NCI-H82 (cell line): ENCODE data around the gene TXN.
A peak's percentile ranks its signal among the peaks of the same experiment; 100 is the strongest.

ENCODE experiments used
- DNase-seq: peaks from one replicate; lab custom pipeline; 2025; lab: John Stamatoyannopoulos, UW

The TXN gene

DNA sequence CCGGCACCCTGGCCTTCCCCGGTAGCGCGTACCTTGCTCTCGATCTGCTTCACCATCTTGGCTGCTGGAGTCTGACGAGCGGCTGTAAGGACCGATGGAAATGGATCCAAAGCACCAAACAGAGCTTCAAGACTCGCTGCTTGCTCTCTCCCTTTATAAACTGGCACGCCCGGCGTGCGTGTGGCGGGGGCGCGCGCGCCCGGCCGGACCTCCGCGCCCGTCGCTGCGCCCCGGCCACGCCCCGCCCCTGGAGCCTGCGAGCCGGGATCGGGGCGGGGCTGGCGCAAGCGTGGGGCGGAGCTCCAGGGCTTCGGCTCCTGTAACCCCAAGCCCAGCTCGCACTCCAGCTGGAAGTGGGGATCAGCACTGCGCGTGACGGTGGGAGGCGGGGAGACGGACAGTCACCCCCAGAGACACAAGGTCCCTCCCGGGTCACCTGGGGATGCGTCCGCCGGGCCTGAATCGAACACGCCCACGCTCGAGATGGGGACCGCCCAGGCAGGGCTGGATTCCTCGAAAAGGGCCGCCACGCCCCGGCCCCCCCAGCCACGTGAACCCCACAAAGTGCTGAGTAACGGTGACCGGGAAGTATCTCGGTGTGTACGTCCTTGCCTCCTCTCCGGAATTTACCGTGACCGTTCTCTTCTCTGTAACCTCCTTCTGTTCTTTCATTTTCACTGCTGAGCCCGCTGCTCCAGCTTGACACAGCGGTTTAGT is at the start of gene TXN:
Gene TXN, minus strand, starts transcription at position 128 of the 717 bp plus-strand sequence. Its CDS starts 72 bp downstream, at position 56.
- DNase-seq = peak; percentile 82

DNA sequence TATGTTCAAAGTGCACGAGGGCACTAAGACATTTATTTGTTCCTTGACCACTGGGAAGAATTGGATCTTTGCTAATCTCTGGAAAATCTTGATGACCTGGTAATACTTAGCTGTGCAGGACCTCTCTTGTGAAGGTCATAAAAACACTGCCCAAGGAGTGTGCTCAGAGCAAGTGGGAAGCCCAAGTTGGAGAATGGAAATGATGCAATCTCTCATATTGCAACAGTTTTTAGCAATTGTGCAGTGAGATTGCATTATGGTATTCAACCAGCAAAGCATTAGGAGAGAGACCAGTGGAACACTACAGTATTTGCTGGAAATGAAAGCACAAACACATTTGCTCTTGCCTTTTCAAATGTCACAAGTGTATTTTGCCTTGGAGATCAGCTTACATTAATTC is 46.8 kb upstream of the TXN start:
- DNase-seq = no peak

DNA sequence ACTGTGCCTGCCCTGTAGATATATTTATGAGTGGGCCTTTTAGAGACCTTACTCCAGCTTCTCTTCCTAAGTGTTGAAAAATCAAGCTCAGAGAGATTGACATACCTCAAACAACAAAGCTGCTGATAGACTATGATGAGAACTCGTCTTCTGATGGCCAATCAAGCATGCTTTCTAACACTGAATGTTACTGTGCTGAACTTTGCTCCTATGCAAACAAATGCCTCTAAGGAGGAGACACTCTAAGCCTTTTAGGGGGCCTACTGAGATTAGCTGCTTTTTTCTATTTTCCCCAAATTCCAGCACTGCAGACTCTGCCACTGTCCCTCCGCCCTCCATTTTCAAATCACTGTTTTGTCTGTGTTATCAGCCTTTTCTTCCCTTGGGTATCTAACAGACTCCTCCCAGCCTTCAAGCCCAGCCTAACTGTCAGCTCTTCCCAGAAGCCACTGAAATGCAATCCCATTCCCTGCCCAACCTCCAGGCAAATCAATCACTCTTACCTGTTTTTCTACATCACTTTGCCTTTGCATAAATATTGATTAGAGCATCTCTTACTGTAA is 41.8 kb upstream of the TXN start:
- DNase-seq = no peak

DNA sequence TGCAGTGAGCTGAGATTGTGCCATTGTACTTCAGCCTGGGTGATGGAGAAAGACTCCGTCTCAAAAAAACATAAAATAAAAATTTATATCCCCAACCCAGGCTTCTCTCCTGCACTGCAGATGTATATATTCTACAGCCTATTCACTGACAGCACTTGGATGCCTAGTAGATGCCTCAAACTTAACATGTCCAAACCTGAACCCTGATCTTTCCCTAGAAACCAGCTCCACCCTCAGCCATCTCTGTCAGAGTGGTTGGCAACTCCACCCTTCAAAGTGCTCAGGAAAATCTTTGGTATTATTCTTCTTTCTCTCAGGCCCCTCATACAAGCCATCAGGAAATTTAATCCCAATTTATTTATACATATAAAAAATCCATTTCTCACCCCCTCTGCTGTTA is 36.9 kb upstream of the TXN start:
- no peak for DNase-seq

DNA sequence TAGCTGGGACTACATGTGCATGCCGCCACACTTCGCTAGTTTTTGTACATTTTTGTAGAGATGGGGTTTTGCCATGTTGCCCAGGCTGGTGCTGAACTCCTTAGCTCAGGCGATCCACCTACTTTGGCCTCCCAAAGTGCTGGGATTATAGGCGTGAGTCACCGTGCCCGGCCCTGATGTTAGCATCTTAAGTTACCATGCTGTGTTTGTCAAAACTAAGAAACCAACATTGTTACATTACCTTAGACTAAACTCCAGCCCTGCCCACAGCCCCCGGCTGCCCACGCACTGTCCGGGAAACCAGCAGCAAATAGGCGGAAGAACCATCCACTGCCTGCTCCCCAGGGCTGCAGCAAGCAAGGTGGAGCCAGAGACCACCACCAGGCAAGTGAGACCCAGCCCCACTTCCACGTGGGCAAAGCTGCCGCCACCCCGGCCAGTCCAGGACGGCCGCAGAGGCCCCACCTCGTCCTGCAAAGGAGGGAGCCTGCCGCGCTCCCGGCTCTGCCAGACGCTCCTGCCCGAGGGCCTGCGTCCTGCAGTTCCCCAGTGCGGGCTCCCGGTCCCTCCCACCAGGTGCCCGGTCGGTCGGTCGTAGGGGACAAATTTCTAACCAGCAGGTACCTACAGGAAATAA is 35.7 kb upstream of the TXN start:
- no peak for DNase-seq

DNA sequence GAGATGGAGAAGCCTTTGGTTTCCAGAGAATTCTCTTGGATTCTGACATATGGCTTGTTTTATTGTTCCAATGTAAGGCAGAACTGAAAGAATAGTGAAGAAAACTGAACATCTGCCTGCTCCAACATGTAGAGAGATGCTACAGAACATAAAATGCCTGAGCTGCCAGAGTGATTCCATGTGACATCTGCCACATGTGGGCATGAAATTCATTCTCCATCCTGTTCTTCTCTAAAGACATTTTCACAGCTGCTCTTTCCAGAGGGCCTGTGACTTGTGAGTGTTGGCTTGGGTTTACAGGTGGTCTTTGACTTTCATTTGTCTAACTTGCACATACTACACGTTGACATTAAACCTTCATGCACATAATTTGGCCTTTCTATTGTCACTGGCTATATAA is 33.7 kb upstream of the TXN start:
- no peak for DNase-seq

DNA sequence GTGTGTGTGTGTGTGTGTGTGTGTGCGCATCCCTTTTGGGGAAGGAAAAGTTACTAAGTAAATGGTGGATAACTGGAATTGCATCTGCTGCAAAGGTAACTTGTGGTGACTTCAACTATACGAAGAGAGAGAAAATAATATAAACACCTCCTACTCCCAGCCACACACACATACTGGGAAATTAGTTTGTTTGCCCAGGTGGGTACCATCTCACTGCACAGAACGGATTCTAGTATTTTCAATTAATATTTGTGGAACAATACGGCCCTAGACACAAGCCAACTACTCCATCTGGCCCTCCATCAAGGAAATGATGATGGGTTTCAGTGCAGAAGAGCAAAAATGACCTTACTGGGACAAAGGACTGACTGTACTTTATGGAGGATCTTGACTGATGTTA is 32.2 kb upstream of the TXN start:
- DNase-seq = no peak

DNA sequence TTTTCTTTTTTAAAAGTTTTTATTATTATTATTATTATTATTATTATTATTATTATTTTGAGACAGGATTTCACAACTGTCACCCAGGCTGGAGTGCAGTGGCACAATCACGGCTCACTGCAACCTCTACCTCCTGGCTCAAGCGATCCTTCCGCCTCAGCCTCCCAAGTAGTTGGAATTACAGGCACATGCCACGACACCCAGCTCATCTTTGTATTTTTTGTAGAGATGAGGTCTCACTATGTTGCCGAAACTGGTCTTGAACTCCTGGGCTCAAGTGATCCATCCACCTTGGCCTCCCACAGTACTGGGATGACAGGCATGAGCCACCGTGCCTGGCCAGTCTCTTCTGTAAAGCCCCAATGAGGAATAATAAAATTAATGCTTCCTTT is 31.0 kb upstream of the TXN start:
- no peak for DNase-seq

DNA sequence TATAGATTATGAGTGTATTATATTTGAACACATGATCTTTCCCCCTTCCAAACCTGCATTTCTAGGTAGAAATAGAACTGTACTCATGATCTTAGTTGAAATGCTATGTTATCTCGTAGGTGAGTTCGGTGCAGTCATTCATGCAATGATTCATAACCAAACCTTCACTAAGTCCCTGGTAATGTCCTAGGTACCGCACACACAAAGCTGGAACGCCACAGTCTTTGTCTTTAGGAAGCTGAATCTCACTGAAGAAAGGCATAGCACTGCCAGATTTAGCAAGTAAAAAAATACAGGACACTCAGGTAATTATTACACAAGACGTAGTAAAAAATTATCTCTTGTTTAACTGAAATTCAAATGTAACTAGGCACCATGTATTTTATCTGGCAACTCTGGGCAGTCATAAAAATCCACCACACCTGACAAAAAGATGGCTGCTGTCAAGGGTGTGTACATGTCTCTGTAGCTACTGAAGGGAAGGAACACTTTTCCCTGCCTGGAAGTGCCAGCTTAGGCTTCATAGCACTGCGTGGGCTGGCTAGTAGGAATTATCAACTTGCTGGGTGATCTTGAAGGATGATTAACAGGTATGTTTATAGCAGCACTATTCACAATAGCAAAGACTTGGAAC is 28.0 kb upstream of the TXN start:
- DNase-seq = no peak

DNA sequence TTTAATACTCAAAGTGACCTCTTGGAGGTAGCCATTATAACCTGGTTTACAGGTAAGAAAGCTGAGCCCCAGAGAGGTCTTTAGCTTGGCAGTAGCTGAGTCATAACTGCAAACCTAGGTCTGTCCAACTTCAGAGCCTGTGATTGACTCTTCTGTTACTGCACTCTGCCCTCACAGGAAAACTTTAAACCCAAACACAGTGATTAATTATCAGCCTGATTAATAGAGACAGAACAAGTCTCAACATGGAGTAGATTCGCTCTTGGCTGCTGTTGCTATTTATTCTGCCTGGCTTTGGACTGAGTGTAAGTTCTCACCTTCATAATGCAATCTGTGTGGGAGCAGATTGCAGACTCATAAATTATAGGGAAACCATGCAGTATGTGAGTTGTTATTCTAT is 27.4 kb upstream of the TXN start:
- no peak for DNase-seq

DNA sequence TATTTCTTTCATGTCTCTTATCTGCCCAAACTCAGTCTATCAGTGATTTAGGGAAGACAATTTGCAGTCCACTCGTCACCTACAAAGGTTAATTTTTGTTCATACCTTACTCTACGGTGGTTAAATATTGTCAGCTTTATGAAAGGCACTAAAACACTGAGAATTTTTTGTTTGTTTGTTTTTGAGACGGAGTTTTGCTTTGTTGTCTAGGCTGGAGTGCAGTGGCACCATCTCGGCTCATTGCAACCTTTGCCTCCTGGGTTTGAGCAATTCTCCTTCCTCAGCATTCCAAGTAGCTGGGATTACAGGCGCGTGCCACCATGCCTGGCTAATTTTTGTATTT is 26.4 kb upstream of the TXN start:
- DNase-seq = no peak

DNA sequence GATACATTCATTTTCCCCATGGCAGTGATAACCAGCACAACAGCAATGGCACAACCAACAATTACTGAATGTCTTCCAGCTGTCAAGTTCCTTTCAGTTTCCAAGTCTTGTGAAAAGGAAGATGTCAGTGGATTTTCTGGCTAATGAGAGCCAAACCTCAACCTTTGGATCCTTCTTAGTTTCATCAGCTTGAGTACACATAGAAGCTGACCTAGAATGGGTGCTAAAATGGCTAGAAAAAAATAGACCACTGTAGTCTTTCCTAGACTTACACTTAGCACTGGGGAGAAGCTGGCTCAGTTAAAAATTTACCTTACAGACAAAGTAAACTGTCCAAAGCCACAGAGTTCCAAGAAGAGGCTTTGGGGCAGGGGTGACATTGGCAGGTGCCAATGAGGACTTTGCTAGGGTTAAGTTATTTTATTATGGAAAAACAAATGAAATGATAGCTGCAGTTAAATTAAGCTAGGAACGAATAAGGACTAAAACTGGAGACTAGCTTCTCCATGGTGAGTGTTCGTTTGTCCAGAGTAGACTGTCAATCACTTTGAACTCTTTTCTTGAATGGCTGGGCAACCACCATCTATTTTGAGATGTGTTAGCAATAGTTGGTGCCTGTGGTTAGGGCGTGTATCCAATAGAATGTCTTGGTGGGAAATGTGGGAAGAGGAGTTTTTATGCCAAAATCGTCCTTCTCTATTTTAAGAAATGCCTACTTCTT is 25.9 kb upstream of the TXN start:
- no peak for DNase-seq

DNA sequence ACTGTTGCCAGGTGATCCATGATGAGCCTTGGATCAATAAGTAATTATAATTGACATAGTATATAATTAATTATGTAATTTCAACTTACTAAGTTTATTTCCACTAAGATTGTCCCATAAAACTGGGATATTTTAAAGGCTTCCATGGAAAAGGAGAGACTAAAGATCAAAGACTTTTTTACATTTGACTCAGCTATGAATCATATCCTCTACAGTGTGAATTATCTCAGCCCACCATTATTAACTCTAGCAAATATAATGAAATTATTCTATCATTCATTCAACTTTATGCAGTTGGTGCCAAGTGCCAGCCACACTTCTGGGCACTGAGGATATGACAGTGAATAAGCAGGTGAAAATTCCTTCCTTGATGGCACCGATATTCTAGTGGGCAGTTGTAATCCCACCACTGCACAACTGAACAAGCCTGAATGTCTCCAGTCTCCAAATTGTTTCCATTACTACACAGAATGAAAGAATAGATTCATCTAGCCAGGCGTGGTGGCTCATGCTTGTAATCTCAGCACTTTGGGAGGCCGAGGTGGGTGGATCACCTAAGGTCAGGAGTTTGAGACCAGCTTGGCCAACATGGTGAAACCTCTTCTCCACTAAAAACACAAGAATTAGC is 21.9 kb upstream of the TXN start:
- no peak for DNase-seq

DNA sequence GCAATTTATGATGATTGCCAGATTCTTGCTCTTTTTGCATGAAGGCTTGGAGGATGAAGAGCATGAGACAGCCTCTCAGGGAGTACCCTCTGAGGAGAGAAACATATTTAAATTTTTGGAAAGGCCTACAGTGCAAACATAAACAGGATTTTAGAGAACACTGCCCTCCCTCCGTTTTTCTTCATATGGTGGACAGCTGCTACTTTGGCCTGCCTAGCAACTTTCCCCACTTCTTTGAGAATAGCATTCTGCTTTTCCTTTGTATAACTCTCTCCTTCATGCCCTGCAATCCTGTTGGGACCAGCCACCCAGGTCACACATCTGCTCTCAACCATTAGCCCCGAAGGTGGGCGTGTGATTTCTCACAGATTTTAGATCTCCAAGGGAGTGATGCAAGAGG is 20.5 kb upstream of the TXN start:
- DNase-seq = peak; percentile 39

DNA sequence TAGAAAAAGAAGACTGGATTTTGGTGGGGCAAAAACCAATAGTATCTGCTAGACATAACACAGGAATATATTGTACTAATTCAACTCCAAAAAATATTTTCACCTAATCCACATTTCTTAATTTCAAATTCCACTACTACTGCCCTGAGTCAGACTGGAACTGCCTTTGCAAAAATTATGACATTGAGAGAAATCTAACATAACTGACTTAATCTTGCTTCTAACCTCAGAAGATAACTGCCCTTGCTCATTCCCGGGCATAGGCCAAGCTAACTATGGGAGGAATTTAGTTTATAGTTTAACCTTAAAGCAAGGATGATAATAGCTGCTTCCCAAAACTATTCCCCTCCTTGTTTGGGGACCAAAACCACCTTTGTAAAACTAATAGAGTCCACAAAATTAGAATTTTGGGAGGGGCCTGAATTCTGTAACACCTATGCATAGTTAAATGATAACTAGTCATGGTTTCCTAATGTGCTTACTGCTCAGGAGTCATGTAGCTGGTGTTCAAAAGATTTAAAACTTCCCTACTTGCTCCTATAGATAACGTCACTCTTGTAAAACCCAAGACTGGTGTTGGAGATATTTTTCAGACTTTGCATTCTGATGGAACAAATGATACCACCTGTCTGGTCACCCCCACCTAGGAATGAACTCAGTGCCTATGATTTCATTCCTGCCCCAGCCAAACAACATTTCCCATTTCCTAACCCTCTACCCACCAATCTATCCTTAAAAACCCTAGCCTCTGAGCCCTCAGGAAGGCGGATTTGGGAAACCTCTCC is 14.1 kb upstream of the TXN start:
- no peak for DNase-seq

DNA sequence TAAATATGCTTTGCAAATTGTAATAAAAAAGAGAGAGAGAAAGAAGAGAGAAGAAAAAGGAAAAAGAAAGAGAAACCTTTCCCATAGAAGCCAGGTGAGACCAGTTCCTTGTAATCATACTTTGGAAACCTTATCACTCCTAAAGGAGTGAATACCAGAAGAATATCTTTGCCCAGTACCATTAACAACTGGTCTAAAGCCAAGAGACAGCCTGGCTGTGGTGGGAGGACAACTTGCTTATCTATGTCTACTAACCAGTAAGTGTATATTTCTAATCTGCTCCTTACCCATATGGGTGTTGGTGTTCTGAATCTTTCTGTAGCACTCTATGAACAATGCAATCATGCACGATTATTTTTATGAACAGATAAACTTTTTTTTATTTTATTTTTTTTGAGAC is 10.5 kb upstream of the TXN start:
- no peak for DNase-seq

DNA sequence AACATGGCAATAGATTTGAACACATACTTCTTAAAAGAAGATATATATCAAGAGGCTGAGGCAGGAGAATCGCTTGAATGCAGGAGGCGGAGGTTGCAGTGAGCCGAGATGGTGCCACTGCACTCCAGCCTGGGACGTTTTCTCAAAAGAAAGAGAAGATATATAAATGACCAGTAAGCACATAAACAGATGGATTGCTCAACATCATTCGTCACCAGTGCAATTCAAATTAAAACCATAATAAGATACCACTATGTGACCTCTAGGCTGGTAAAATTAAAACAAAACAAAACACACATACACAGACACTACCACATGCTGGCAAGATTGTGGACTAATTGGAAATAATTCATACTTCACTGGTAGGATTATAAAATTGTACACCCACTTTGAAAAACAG is 5.3 kb upstream of the TXN start:
- DNase-seq = no peak

DNA sequence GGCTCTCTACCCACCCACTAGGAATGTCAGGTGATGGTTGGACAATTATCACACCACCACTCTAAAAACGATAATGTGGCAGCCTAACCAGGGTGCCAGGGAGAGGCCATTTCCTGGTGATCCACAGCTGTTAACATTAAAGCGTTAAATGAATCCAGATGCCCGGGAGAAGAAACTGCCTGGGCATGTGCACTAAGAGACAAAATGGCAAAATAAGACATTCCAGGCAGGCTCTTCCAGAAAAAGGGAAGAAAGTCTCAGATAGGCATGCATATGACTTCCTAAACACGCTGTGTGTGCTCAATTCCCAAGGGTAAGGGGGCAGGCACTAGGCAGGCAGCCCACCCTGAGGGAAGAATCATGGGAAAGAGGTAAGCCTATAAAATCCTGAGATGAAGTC is 4.6 kb upstream of the TXN start:
- no peak for DNase-seq

DNA sequence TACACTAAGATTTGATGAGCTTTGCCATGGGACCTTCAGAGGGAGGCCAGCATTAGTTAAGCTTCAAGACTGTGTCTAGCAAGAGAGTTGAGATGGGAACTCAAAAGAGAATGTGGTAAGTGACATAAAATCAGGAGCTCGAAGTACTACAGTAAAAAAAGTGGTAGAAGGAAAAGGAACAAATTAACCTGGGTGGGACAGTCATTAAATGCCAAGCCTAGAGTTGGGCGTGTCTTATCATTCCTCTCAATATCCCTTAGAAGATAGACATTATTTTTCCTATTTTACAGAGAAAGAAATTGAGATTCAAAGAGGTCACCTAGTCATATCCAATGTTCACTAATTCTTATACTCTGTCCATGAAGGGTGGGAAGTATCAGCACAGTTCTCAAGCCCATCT is 3.3 kb upstream of the TXN start:
- no peak for DNase-seq

DNA sequence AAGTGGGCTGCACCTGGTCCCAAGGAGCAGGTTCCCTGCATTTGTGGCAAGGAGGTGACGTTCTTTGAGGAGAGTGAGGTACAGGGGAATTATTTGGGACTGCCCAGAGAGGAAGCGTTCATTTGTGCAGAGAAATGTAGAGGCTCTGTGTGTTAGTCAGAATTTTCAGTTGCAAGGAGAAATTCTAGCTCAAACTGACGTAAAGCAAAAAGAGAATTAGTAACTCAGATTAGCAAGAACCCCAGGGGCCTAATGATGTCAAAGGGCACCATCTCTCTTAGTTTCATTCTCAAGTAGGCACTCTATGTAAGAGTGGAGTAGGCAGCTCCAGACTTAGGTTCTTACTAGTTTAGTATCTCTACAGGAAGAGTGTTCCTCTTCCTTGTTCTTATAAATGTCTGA is 2.4 kb upstream of the TXN start:
- no peak for DNase-seq

DNA sequence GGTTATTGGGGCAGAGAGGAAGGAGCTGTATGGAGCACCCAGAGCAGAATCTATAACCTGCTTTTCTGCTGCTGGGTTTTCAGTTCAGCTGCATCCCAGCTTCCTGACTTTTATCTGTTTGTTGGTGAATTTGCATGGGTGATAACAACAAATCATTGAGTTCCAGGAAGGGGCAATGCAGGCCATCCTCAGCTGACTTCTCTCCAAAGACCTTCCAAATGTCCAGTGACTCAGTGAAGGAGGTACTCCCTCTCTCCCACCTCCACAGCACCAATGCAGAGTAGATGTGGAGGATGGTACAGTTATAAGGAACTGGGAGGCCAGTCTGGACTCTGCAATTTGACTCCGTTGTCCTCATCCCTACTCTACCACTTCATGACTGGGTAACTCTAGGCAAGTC is 1.6 kb upstream of the TXN start:
- DNase-seq = no peak
